ENCODE measurements around the gene FAM222B.

GRCh38 chr17:28728364-28729200 lies 114.0 kb downstream of the FAM222B start, which contains the start of gene NEK8:
- TF ChIP-seq POLR2A (IDR thresholded peaks at IDR 0.05; ENCODE audit: low read length) = peak; percentile 65
- TF ChIP-seq GATA1 (IDR thresholded peaks at IDR 0.05; ENCODE audit: low read depth, low read length) = no peak

All from erythroblast (primary cell).